ENCODE measurements around the gene KIF18B.

Gene KIF18B

GRCh38 chr17:44942456-44942855 lies 5.1 kb downstream of the KIF18B start:
- TF ChIP-seq FOXP2 (optimal IDR thresholded peaks at IDR 0.05; ENCODE audit: borderline replicate concordance, extremely low read depth, extremely low read length, insufficient read depth) (no peak), REST (IDR thresholded peaks at IDR 0.05; ENCODE audit: insufficient read depth in 1 of 2, low read depth in 2 of 2, low read length in 2 of 2) (no peak), SIN3A (IDR thresholded peaks at IDR 0.05; ENCODE audit: borderline replicate concordance, insufficient read depth, low read length) (no peak), TAF1 (IDR thresholded peaks at IDR 0.05; ENCODE audit: borderline replicate concordance, insufficient read depth, low read length) (no peak), POLR2AphosphoS5 (IDR thresholded peaks at IDR 0.05; ENCODE audit: low read depth, low read length) (no peak)

DNA sequence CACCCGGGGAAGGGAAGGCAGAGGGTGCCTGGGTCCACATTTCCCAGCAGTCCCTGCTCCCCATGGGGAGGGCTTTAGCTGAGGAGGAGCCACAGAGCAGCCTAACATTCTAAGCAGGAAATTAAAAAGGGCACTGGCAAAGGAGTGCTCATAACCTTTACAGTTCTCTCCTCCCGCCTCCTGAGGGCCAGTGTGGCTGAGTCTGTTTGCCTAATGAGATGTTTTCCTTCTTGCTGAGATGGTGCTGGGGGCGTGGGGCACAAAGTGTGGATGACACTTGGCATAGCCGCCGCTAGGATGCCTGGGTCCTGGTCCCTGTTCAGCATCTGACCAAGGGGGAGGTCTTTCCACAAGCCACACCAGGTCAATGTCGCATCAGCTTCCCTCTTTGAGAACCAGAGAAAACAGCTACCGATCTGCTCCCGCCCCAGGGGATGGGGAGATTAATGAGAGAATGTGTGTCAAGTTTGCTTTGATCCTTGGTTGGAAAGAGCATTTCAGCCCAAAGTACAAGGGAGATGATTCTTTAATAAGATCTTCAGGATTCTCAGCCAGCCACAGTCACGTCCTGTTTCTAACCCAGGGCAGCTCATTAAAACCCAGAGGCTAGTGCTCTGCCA lies 5.8 kb downstream of the KIF18B start:
- TF ChIP-seq FOXP2 (optimal IDR thresholded peaks at IDR 0.05; ENCODE audit: borderline replicate concordance, extremely low read depth, extremely low read length, insufficient read depth) (no peak), TAF1 (IDR thresholded peaks at IDR 0.05; ENCODE audit: borderline replicate concordance, insufficient read depth, low read length) (no peak), SIN3A (IDR thresholded peaks at IDR 0.05; ENCODE audit: borderline replicate concordance, insufficient read depth, low read length) (no peak), REST (IDR thresholded peaks at IDR 0.05; ENCODE audit: insufficient read depth in 1 of 2, low read depth in 2 of 2, low read length in 2 of 2) (no peak), POLR2AphosphoS5 (IDR thresholded peaks at IDR 0.05; ENCODE audit: low read depth, low read length) (no peak)

GRCh38 chr17:44940768-44941167 lies 6.8 kb downstream of the KIF18B start:
- TF ChIP-seq POLR2AphosphoS5 (IDR thresholded peaks at IDR 0.05; ENCODE audit: low read depth, low read length) (no peak), FOXP2 (optimal IDR thresholded peaks at IDR 0.05; ENCODE audit: borderline replicate concordance, extremely low read depth, extremely low read length, insufficient read depth) (no peak), SIN3A (IDR thresholded peaks at IDR 0.05; ENCODE audit: borderline replicate concordance, insufficient read depth, low read length) (no peak), REST (IDR thresholded peaks at IDR 0.05; ENCODE audit: insufficient read depth in 1 of 2, low read depth in 2 of 2, low read length in 2 of 2) (no peak), TAF1 (IDR thresholded peaks at IDR 0.05; ENCODE audit: borderline replicate concordance, insufficient read depth, low read length) (no peak)

DNA sequence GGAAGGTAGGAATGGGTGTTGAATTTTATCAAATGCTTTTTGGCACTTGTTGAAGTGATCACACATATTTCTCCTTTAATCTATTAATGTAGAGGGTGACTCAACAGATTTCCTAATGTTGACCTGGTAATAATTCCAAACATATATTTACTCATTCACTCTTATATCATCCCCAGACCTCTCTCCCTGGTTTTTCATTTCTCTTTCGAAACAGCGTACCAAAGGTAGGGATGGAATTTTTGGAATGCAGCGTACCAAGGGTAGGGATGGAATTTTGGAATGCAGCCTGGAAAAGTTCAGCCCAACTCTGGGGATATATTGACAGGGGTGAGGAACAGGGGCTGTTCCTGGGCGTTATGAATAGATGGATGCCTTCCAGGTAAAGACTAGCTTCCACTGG lies 7.3 kb downstream of the KIF18B start:
- no peak for TF ChIP-seq TAF1 (IDR thresholded peaks at IDR 0.05; ENCODE audit: borderline replicate concordance, insufficient read depth, low read length)
- TF ChIP-seq POLR2AphosphoS5 (IDR thresholded peaks at IDR 0.05; ENCODE audit: low read depth, low read length) = no peak
- TF ChIP-seq FOXP2 (optimal IDR thresholded peaks at IDR 0.05; ENCODE audit: borderline replicate concordance, extremely low read depth, extremely low read length, insufficient read depth) = no peak
- TF ChIP-seq SIN3A (IDR thresholded peaks at IDR 0.05; ENCODE audit: borderline replicate concordance, insufficient read depth, low read length) = no peak
- TF ChIP-seq REST (IDR thresholded peaks at IDR 0.05; ENCODE audit: insufficient read depth in 1 of 2, low read depth in 2 of 2, low read length in 2 of 2) = no peak

Data from PFSK-1 (cell line).